ENCODE results near the gene AFP.

AFP gene

DNA sequence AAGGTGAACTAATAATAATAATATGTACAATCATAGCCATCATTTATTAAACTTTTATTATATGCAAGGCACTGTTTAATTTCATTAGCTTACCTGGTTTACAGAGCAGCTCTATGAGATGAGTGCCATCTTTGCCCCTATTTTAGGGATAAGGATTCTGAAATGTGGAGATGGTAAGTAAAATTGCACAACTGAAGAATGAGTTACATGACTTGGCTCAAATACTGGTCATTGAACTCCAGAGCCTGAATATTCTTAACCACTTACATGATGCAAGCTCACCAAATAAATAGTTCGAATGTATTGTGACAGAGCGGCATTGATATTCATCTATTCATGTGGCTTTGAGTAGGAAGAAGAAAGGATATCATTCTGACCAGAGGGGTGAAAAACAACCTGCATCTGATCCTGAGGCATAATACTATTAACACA lies 20.2 kb upstream of the AFP start:
- DNase-seq = no peak

DNA sequence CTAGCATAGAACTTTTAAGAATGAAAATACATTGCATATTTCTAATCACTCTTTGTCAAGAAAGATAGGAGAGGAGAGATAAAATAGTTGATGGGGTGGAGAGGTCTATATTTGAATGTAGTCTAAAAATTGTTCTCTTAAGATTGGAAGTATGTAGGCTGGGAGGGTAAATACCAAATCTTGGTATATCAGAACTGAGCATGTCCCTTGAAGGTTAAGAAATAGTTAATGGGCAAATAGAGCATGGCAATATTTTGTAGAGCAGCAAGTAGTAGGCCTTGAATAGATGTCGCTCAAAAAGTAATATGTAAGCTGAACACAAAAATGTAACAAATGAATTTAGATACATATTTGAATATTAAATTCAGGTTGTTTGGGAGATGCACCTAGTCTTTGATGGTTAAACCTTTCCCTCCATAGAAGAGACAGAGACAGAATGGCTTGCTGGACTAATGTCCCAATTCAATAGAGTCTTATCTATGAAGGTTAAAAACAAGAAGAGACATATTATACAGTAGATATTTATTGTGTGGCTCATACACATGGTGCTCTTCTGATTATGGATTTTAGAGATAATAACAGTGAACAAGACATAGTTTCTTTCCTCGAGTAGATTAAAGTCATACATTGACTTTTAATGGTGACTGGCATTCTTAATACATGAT lies 19.5 kb upstream of the AFP start:
- no peak for DNase-seq

DNA sequence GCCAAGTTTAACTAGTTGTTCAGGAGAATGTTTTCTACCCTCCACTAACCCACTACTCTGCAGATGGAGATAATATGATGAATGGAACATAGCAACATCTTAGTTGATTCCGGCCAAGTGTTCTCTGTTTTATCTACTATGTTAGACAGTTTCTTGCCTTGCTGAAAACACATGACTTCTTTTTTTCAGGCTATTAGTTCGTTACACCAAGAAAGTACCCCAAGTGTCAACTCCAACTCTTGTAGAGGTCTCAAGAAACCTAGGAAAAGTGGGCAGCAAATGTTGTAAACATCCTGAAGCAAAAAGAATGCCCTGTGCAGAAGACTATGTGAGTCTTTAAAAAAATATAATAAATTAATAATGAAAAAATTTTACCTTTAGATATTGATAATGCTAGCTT lies 18.7 kb upstream of the AFP start:
- no peak for DNase-seq

DNA sequence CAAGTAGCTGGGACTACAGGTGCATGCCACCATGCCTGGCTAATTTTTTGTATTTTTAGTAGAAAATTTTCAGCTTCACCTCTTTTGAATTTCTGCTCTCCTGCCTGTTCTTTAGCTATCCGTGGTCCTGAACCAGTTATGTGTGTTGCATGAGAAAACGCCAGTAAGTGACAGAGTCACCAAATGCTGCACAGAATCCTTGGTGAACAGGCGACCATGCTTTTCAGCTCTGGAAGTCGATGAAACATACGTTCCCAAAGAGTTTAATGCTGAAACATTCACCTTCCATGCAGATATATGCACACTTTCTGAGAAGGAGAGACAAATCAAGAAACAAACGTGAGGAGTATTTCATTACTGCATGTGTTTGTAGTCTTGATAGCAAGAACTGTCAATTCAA lies 18.0 kb upstream of the AFP start:
- no peak for DNase-seq

DNA sequence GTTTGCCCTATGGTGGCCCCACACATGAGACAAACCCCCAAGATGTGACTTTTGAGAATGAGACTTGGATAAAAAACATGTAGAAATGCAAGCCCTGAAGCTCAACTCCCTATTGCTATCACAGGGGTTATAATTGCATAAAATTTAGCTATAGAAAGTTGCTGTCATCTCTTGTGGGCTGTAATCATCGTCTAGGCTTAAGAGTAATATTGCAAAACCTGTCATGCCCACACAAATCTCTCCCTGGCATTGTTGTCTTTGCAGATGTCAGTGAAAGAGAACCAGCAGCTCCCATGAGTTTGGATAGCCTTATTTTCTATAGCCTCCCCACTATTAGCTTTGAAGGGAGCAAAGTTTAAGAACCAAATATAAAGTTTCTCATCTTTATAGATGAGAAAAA lies 17.3 kb upstream of the AFP start:
- no peak for DNase-seq

DNA sequence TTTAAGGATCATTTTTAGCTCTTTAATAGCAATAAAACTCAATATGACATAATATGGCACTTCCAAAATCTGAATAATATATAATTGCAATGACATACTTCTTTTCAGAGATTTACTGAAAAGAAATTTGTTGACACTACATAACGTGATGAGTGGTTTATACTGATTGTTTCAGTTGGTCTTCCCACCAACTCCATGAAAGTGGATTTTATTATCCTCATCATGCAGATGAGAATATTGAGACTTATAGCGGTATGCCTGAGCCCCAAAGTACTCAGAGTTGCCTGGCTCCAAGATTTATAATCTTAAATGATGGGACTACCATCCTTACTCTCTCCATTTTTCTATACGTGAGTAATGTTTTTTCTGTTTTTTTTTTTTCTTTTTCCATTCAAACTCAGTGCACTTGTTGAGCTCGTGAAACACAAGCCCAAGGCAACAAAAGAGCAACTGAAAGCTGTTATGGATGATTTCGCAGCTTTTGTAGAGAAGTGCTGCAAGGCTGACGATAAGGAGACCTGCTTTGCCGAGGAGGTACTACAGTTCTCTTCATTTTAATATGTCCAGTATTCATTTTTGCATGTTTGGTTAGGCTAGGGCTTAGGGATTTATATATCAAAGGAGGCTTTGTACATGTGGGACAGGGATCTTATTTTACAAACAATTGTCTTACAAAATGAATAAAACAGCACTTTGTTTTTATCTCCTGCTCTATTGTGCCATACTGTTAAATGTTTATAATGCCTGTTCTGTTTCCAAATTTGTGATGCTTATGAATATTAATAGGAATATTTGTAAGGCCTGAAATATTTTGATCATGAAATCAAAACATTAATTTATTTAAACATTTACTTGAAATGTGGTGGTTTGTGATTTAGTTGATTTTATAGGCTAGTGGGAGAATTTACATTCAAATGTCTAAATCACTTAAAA lies 16.6 kb upstream of the AFP start:
- no peak for DNase-seq

DNA sequence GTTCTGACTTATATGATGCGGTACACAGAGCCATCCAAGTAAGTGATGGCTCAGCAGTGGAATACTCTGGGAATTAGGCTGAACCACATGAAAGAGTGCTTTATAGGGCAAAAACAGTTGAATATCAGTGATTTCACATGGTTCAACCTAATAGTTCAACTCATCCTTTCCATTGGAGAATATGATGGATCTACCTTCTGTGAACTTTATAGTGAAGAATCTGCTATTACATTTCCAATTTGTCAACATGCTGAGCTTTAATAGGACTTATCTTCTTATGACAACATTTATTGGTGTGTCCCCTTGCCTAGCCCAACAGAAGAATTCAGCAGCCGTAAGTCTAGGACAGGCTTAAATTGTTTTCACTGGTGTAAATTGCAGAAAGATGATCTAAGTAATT lies 15.4 kb upstream of the AFP start:
- no peak for DNase-seq

DNA sequence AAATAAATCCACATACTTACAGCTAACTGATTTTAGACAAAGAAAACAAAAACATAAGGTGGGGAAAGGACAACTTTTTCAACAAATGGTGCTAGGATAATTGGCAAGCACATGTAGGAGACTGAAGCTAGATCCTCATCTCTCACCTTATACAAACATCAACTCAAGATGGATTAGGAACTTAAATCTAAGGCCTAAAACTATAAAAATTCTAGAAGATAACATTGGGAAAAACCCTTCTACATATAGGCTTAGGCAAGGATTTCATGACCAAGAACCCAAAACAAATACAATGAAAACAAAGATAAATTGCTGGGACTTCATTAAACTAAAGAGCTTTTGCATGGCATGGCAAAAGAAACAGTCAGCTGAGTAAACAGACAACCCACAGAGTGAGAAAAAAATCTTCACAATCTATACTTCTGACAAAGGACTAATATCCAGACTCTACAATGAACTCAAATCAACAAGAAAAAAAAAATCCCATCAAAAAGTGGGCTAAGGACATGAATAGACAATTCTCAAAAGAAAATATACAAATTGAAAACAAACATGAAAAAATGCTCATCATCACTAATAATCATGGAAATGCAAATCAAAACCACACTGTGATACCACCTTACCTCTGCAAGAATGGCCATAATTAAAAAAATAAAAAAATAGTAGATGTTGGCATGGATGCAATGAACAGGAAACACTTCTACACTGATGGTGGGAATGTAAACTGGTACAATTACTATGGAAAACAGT lies 14.1 kb upstream of the AFP start:
- DNase-seq = no peak

DNA sequence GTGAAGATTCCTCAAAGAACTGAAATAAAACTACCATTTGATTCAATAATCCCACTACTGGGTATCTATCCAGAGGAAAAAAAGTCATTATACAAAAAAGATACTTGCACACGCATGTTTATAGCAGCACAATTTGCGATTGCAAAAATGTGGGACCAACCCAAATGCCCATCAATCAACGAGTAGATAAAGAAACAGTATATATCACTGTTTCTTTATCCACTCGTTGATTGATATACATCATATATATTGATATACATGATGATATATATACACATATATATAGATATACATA lies 13.6 kb upstream of the AFP start:
- DNase-seq = no peak

DNA sequence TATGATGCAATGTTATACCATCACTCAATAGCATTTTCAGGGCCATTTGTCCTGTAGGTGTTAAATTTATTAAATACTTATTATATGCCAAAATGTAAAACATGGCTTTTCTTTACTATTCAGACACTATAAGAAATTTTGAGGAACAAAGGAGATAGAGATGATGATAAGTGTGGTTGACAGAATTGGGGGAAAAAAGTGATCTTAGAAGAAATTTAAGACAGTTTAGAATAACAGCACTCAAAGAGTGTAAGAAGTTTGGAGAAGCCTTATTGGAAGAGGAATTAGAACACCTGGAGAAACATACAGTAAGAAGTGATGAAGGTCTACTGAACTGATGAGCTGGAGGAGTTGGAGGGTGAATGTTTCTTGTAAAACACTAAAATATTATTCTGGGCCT lies 12.8 kb upstream of the AFP start:
- DNase-seq = no peak

DNA sequence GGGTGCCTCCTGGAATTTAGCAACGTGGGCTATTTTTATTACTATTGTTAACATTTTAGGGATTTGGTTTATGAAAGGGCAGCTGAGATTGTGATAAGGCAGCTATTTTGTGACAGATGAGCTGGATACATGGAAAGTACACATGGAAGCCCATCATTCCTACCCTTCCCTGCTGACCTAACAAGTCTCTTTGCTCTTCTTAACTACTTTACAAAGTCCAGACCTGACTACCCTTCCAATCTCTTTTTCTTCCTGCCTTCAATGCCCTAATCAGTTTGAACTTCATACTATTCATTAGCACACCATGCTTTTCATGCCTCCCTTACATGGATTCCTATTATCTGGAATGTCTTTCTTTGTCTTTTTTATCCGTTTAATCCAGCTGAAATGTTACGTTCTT lies 9.4 kb upstream of the AFP start:
- DNase-seq = no peak

DNA sequence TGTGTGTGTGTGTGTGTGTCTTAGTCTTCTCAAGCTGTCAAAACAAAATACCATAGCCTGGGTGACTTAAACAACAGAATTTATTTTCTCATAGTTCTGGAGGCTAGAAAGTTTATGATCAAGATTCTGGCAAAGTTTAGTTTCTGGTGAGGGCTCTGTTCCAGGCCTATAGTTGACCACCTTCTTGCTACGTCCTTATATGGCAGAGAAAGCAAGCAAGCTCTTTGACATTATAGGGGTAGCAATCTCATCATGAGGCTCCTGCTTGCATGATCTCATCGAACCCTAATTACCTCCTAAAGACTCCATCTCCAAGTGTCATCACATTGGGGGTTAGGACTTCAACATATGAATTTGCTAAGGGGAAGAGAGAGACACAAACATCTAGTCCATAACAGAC lies 6.9 kb upstream of the AFP start:
- no peak for DNase-seq

DNA sequence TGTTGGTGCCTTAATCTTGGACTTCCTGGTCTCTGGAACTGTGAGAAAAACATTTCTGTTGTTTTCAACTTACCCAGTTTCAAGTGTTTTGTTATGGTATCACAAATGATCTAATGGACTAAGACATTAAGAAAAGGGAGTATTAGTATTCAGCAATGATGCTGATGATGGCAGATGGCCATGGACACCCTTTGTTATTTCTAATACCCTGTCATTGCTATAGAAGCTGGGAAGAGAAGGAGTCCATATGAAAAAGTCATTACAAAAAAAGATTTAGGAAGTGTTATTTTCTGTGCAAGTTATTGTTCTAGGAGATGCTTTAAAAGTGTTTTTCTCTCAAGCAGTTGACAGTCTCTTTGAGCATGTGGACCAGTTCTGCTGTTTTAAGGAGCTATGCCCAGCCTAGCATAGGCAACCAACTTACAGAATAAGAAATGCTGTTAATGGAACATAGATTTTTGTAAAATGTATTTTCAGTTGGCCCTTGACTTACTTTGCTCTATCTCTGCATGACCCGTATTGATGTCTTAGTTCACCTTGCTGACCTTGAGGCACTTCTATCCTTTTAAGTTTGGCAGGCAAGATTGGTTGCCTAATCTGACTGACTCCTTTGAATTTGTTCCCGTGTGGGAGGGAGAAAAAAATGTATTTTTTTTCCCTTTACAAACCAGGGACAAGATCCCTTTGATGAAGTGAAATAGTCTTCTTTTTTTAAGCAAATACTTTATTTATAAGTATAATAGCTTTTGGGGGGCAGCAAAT lies 6.0 kb upstream of the AFP start:
- no peak for DNase-seq

DNA sequence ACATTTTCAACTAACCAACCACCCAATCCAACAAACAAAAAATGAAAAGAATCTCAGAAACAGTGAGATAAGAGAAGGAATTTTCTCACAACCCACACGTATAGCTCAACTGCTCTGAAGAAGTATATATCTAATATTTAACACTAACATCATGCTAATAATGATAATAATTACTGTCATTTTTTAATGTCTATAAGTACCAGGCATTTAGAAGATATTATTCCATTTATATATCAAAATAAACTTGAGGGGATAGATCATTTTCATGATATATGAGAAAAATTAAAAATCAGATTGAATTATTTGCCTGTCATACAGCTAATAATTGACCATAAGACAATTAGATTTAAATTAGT lies 4.2 kb upstream of the AFP start:
- DNase-seq = no peak

DNA sequence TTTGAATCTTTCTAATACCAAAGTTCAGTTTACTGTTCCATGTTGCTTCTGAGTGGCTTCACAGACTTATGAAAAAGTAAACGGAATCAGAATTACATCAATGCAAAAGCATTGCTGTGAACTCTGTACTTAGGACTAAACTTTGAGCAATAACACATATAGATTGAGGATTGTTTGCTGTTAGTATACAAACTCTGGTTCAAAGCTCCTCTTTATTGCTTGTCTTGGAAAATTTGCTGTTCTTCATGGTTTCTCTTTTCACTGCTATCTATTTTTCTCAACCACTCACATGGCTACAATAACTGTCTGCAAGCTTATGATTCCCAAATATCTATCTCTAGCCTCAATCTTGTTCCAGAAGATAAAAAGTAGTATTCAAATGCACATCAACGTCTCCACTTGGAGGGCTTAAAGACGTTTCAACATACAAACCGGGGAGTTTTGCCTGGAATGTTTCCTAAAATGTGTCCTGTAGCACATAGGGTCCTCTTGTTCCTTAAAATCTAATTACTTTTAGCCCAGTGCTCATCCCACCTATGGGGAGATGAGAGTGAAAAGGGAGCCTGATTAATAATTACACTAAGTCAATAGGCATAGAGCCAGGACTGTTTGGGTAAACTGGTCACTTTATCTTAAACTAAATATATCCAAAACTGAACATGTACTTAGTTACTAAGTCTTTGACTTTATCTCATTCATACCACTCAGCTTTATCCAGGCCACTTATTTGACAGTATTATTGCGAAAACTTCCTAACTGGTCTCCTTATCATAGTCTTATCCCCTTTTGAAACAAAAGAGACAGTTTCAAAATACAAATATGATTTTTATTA lies 3.6 kb upstream of the AFP start:
- no peak for DNase-seq

DNA sequence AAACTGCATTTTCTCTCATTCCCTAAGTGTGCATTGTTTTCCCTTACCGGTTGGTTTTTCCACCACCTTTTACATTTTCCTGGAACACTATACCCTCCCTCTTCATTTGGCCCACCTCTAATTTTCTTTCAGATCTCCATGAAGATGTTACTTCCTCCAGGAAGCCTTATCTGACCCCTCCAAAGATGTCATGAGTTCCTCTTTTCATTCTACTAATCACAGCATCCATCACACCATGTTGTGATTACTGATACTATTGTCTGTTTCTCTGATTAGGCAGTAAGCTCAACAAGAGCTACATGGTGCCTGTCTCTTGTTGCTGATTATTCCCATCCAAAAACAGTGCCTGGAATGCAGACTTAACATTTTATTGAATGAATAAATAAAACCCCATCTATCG lies 2.9 kb upstream of the AFP start:
- DNase-seq = no peak

DNA sequence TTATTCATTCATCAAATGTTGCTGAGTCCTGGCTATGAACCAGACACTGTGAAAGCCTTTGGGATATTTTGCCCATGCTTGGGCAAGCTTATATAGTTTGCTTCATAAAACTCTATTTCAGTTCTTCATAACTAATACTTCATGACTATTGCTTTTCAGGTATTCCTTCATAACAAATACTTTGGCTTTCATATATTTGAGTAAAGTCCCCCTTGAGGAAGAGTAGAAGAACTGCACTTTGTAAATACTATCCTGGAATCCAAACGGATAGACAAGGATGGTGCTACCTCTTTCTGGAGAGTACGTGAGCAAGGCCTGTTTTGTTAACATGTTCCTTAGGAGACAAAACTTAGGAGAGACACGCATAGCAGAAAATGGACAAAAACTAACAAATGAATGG lies 1.7 kb upstream of the AFP start:
- no peak for DNase-seq

DNA sequence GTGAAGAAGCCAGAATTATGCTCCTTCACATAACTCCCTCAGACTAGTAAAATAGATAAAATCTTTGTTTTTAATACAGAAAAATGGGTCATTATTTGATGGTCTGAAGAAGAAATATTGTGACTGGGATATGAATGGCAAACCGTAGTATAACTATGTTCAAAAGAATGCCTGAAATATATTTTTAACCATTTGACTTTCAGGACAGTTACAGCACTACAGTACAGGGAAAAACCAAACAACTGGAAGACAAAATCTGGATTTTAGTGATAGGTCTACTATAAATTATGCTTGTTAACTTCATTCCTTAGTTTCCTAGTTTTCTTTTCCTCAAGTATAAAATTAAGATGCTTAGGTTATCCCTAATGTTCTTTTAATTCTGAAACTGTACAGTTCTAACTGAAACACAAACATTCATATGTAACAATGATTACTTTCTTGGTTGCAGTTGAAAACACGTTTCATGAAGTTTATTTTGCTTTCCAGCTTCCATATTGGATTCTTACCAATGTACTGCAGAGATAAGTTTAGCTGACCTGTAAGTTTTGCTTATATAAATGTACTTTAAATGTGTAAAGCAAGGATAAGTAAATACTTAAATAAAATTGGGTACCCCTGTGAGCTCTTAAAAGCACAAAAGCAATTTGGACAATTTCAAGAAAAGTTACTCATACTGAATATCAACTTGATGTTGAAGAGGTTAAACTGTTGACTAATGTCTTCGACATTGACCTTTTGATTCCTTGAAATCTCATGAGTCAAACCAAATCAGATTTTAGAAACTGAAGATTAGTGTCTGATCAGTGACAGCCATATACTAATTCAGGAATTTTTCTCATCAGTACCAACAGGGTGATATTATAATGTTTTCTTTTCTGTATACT lies 895 bp downstream of the AFP start:
- no peak for DNase-seq

DNA sequence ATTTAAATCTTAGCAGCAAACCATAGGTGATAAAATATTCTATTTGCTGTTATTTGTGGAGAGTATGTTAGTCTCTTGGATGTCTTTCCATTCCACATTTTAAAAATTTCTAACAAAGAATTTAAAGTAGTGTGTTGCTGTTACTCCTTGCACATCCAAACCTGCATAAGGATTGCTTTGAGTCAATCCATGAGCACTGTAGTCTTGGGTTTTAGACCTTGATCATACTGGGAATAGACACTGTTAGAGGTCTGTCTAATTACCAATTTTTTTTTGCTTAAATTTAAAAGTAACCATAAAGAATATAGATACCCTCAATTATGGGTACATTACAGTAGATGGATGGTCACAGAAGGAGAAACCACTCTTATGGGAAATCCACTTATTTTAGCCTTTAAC lies 1.5 kb downstream of the AFP start:
- DNase-seq = no peak

DNA sequence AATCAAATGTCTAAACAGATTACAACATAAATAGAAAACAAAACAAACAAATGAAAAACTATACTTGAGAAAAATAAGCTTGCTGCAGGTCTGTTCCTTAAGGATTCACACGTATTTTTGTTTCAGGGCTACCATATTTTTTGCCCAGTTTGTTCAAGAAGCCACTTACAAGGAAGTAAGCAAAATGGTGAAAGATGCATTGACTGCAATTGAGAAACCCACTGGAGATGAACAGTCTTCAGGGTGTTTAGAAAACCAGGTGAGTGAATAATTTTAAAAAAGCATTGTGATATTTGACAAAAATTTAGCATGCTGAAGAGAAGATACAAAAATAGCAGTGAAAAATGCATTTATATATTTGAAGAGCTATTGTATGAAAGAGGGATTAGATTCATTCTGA lies 2.0 kb downstream of the AFP start:
- DNase-seq = no peak

DNA sequence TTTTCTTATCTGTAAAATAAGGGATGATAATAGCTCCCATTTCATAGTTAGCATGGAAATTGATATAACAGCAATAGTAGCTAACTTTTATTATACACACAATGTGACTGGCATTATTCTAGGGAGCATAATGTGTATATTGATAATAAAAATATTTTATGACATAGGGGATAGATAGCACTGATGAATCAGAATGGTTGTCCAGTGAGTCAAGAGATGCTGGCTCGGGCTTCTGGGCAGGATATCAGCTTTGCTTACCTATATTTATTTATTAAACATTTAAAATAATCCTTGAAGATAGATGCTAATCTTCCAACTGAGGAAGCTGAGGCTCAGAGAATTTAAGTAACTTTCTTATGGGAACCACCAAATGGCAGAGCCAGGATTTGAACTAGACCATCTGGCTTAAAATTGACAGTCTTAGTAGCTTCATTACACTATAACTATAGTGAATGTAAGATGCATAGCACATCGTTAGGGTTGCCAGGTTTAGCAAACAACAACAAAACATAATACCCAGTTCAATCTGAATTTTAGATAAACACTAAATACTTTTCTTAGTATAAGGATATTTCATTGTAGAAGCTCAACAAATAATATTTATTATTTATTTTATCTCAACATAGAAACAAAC lies 2.7 kb downstream of the AFP start:
- DNase-seq = no peak
